GM18498 (cell line): ENCODE data around the gene FABP3.

Source experiments
- ATAC-seq: cut with Tn5 transposase; IDR thresholded peaks from one replicate; pipeline ENCODE4 v1.9.1; 2021; ENCODE audit warnings: mild to moderate bottlenecking, moderate library complexity; ENCODE audit not compliant: unreplicated experiment

FABP3 gene

DNA sequence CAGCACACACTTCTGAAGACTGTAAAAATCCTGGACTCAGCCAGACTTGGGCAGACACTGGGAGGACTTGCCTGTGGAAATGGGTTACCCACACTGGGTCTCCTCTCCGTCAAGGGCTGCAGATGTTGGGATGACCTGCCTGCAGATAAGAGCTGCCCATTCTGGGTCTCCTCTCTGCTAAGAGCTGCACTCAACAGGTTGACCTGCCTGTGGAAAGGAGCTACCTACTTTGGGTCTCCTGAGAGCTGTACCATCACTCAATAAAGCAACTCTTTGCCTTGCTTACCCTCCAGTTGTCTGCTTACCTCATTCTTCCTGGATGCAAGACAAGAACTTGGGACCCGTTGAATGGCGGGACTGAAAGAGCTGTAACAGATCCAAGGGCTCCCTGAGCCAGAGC lies 47.9 kb downstream of the FABP3 start:
- ATAC-seq, result no peak

DNA sequence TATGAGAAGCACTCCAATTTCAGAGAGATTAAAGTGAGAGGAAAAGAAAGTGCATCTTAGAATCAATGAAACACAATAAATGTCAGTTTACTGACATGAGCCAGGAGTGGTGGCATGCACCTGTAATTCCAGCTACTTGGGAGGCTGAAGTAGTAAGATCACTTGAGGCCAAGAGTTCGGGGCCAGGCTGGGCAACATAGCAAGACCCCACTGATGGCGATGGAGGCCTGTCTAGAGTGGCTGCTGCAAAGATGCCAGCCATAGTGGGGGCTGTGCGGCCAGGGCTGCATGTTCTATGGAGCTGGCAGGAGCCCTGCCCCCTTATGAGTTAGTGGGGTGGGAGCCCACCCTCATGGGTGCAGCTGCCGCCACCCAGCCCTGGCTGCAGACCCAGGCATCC lies 48.8 kb downstream of the FABP3 start:
- no peak for ATAC-seq

DNA sequence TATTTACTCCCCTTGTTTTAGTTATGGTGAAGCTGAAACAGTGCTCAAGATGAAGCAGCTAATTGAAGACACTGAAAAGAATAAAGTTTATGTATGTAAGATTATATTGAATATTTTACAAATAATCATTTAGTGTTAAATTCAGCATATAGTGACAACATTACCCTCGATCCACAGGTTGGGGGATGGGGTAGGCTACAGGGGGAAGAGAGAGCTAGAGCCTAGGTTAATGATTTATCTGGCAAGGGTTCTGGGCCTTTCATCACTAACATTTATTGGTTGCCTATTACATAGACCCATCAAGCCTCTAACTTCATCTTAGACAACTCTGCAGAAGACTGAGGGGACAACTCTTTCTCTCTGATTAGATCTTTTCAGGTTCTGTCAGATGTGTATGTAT lies 54.7 kb downstream of the FABP3 start:
- ATAC-seq, result no peak

DNA sequence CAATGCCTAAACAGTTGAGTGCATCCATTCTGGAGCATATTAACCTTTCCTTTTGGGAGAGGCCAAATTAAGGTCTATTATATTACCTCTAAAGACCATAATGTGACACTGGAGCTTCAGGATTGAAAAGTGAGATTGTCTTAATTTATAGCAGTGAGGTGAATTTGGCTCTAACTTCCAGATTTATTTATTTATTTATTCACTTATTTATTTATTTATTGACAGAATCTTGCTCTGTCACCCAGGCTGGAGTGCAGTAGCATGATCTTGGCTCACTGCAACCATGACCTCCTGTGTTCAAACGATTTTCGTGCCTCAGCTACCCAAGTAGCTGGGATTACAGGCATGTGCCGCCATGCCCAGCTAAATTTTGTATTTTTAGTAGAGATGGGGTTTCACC lies 57.0 kb downstream of the FABP3 start:
- ATAC-seq, result no peak
